Naive B cell (primary cell): ENCODE results near the gene C1orf159. TPM values are rescaled to one million over a fixed set of nuclear protein-coding genes. Genes with fewer than 3 reads are reported as not detected.

Experiments used
- ATAC-seq, 2 donors: fragments of 150-1000 bp; cut with Tn5 transposase; 2 replicates each; pipeline ENCODE4 v1.10.0; 2021; ENCODE audit warnings: low read depth in 2 of 2, mild to moderate bottlenecking in 2 of 2, moderate library complexity in 2 of 2
- DNase-seq: peaks from one replicate; pipeline ENCODE4 v3.0.0; 2022
- H3K27ac Mint-ChIP-seq, 6 donors: one replicate each; pipeline ENCODE4 v1.8.0; 2020 to 2022; ENCODE audit warnings: mild to moderate bottlenecking in 6 of 6, mixed read lengths in 6 of 6, moderate library complexity in 5 of 6, inconsistent platforms in 2 of 6
- H3K27me3 Mint-ChIP-seq, 3 donors: one replicate each; pipeline ENCODE4 v1.8.0; 2021 to 2022; ENCODE audit warnings: mixed read lengths in 3 of 3, mild to moderate bottlenecking in 1 of 3
- H3K36me3 Mint-ChIP-seq, 2 donors: one replicate each; pipeline ENCODE4 v1.8.0; 2020 to 2022; ENCODE audit warnings: mixed read lengths in 2 of 2, inconsistent platforms in 1 of 2, mild to moderate bottlenecking in 1 of 2
- H3K4me1 Mint-ChIP-seq, 3 donors: one replicate each; pipeline ENCODE4 v1.8.0; 2020 to 2022; ENCODE audit warnings: mixed read lengths in 3 of 3, inconsistent platforms in 1 of 3, mild to moderate bottlenecking in 1 of 3, moderate library complexity in 1 of 3
- H3K4me3 Mint-ChIP-seq, 8 donors: one replicate each; pipeline ENCODE4 v1.8.0; 2020 to 2022; ENCODE audit warnings: mild to moderate bottlenecking in 8 of 8, mixed read lengths in 8 of 8, moderate library complexity in 8 of 8, inconsistent platforms in 2 of 8
- H3K9me3 Mint-ChIP-seq, 7 donors: one replicate each; pipeline ENCODE4 v1.8.0; 2020 to 2022; ENCODE audit warnings: mixed read lengths in 7 of 7, mild to moderate bottlenecking in 5 of 7, inconsistent platforms in 2 of 7, moderate library complexity in 1 of 7
- polyA plus RNA-seq, 6 donors: library from polyadenylated mRNA; unstranded; fragments of 300-500 nt; fragmentation: Illumina TruSeq; gene quantifications; one replicate each; pipeline ENCODE4 v1.2.3, GENCODE V29; 2021; ENCODE audit warnings: low read depth in 6 of 6

The C1orf159 gene
- polyA plus RNA-seq, 6 donors from 2014 or later, result 2.0 to 6.3 (median 4.3) TPM; not detected in 1

GRCh38 chr1:1135339-1136136, 19.6 kb upstream of the C1orf159 start:
- Mint-ChIP-seq H3K4me3 (peak overlapping the region in 7 of 8 donors; percentile 36 to 92 (median 83)), H3K9me3 (no peaks in the 10 kb centered on the region), H3K4me1 (peaks cover 28 to 42% (median 42%) of the 10 kb centered on the region in 3 donors), H3K36me3 (no peaks in the 10 kb centered on the region), H3K27ac (peak overlapping the region; percentile 66 to 100 (median 99)), H3K27me3 (no peaks in the 10 kb centered on the region)
- no peak for DNase-seq
- no peak for ATAC-seq

- no peak for DNase-seq
- Mint-ChIP-seq H3K9me3 (no peaks in the 10 kb centered on the region), H3K36me3 (no peaks in the 10 kb centered on the region), H3K4me3 (peak overlapping the region in 1 of 8 donors; percentile 33), H3K27ac (peak overlapping the region in 5 of 6 donors; percentile 33 to 99 (median 84)), H3K4me1 (peaks cover 28 to 46% (median 43%) of the 10 kb centered on the region in 3 donors), H3K27me3 (no peaks in the 10 kb centered on the region)
- ATAC-seq, result no peak
These were observed 18.5 kb upstream of the C1orf159 start for GRCh38 chr1:1134300-1134970.

GRCh38 chr1:1132956-1133750, 17.3 kb upstream of the C1orf159 start:
- H3K4me1 Mint-ChIP-seq, result peaks cover 23 to 38% (median 38%) of the 10 kb centered on the region in 3 donors
- DNase-seq, result no peak
- no peaks in the 10 kb centered on the region for H3K27me3 Mint-ChIP-seq
- H3K4me3 Mint-ChIP-seq, result peak overlapping the region in 1 of 8 donors; percentile 47
- no peaks in the 10 kb centered on the region for H3K36me3 Mint-ChIP-seq
- H3K9me3 Mint-ChIP-seq, result no peaks in the 10 kb centered on the region
- ATAC-seq, result no peak
- peak overlapping the region; percentile 37 to 99 (median 92) for H3K27ac Mint-ChIP-seq

- H3K4me1 Mint-ChIP-seq, result peaks cover 17 to 31% (median 30%) of the 10 kb centered on the region in 3 donors
- no peaks in the 10 kb centered on the region for H3K36me3 Mint-ChIP-seq
- peak overlapping the region; percentile 37 to 99 (median 80) for H3K27ac Mint-ChIP-seq
These were observed 16.4 kb upstream of the C1orf159 start for GRCh38 chr1:1132042-1132950.

GRCh38 chr1:1130206-1131120, 14.6 kb upstream of the C1orf159 start:
- no peaks in the 10 kb centered on the region for H3K27me3 Mint-ChIP-seq
- no peak for DNase-seq
- no peaks in the 10 kb centered on the region for H3K9me3 Mint-ChIP-seq
- peak overlapping the region in 1 of 8 donors; percentile 32 for H3K4me3 Mint-ChIP-seq
- peaks cover 9 to 22% (median 21%) of the 10 kb centered on the region in 3 donors for H3K4me1 Mint-ChIP-seq
- no peaks in the 10 kb centered on the region for H3K36me3 Mint-ChIP-seq
- peak overlapping the region in 3 of 6 donors; percentile 24 to 71 (median 55) for H3K27ac Mint-ChIP-seq
- ATAC-seq, result no peak

More at GRCh38 chr1:1132042-1132950, 16.4 kb upstream of the C1orf159 start:
- ATAC-seq, result no peak
- Mint-ChIP-seq H3K9me3 (no peaks in the 10 kb centered on the region), H3K27me3 (no peaks in the 10 kb centered on the region), H3K4me3 (no peak overlapping the region)
- no peak for DNase-seq

- no peaks in the 10 kb centered on the region for H3K36me3 Mint-ChIP-seq
- no peak for ATAC-seq
- H3K9me3 Mint-ChIP-seq, result no peaks in the 10 kb centered on the region
- no peaks in the 10 kb centered on the region for H3K27me3 Mint-ChIP-seq
- H3K4me1 Mint-ChIP-seq, result peaks cover 4 to 18% (median 17%) of the 10 kb centered on the region in 3 donors
- DNase-seq, result no peak
- H3K27ac Mint-ChIP-seq, result no peak overlapping the region
- H3K4me3 Mint-ChIP-seq, result peak overlapping the region in 1 of 8 donors; percentile 42
These were observed 13.5 kb upstream of the C1orf159 start for GRCh38 chr1:1129381-1129821.

GRCh38 chr1:1128454-1129139, 12.7 kb upstream of the C1orf159 start:
- H3K36me3 Mint-ChIP-seq, result no peaks in the 10 kb centered on the region
- peak overlapping the region in 1 of 6 donors; percentile 59 for H3K27ac Mint-ChIP-seq

GRCh38 chr1:1127551-1128451, 11.9 kb upstream of the C1orf159 start:
- H3K36me3 Mint-ChIP-seq, result no peaks in the 10 kb centered on the region
- H3K27me3 Mint-ChIP-seq, result no peaks in the 10 kb centered on the region
- peaks cover 14 to 29% (median 23%) of the 10 kb centered on the region in 3 donors for H3K4me1 Mint-ChIP-seq
- H3K9me3 Mint-ChIP-seq, result peaks cover 0 to 2% (median 0%) of the 10 kb centered on the region in 7 donors
- ATAC-seq (no peak), DNase-seq (no peak)
- H3K27ac Mint-ChIP-seq, result peak overlapping the region in 2 of 6 donors; percentile 39 to 71
- no peak overlapping the region for H3K4me3 Mint-ChIP-seq

More at GRCh38 chr1:1128454-1129139, 12.7 kb upstream of the C1orf159 start:
- ATAC-seq, result no peak
- H3K4me3 Mint-ChIP-seq, result no peak overlapping the region
- H3K27me3 Mint-ChIP-seq, result no peaks in the 10 kb centered on the region
- H3K4me1 Mint-ChIP-seq, result peaks cover 10 to 23% (median 20%) of the 10 kb centered on the region in 3 donors
- DNase-seq, result no peak
- peaks cover 0 to 2% (median 0%) of the 10 kb centered on the region in 7 donors for H3K9me3 Mint-ChIP-seq

- H3K36me3 Mint-ChIP-seq, result no peaks in the 10 kb centered on the region
- ATAC-seq (no peak), DNase-seq (no peak)
- peaks cover 10 to 31% (median 25%) of the 10 kb centered on the region in 3 donors for H3K4me1 Mint-ChIP-seq
- peak overlapping the region in 1 of 6 donors; percentile 54 for H3K27ac Mint-ChIP-seq
- H3K9me3 Mint-ChIP-seq, result peaks cover 0 to 2% (median 0%) of the 10 kb centered on the region in 7 donors
- peak overlapping the region in 1 of 8 donors; percentile 25 for H3K4me3 Mint-ChIP-seq
- H3K27me3 Mint-ChIP-seq, result no peaks in the 10 kb centered on the region
These were observed 10.1 kb upstream of the C1orf159 start for GRCh38 chr1:1125945-1126344.
